OCI-LY1 (cell line): ENCODE data around the gene TAF9.

Experiments
- H2AFZ ChIP-seq: fragments of 200-600 bp; sonication (generic), shearing (Covaris generic); 2 replicates; pipeline ENCODE4 v1.6.0; 2014; ENCODE audit warnings: antibody characterized with exemption, mild to moderate bottlenecking, low read length
- H3F3A ChIP-seq: fragments of 200-600 bp; sonication (generic), shearing (Covaris generic); 2 replicates; pipeline ENCODE4 v1.6.0; 2014; ENCODE audit warnings: mild to moderate bottlenecking, antibody characterized with exemption, low read length, moderate library complexity; ENCODE audit not compliant: insufficient read depth
- H3K27ac ChIP-seq: fragments of 200-600 bp; sonication (generic); 2 replicates; pipeline ENCODE4 v1.5.1; 2014; ENCODE audit warnings: low read length, mixed run types, mild to moderate bottlenecking, low read depth; ENCODE audit not compliant: poor library complexity, severe bottlenecking
- H3K27me3 ChIP-seq: fragments of 200-600 bp; sonication (generic); 2 replicates; pipeline ENCODE4 v1.6.0; 2014; ENCODE audit warnings: antibody characterized with exemption, mild to moderate bottlenecking, low read length, moderate library complexity; ENCODE audit not compliant: insufficient read depth
- H3K36me3 ChIP-seq: fragments of 200-600 bp; sonication (generic); 2 replicates; pipeline ENCODE4 v1.6.1; 2014; ENCODE audit warnings: mild to moderate bottlenecking, antibody characterized with exemption, low read length, moderate library complexity, mixed read lengths; ENCODE audit not compliant: insufficient read depth
- H3K4me1 ChIP-seq: fragments of 200-600 bp; sonication (generic); 2 replicates; pipeline ENCODE4 v1.5.1; 2014; ENCODE audit warnings: mild to moderate bottlenecking, low read length, moderate library complexity; ENCODE audit not compliant: insufficient read depth, severe bottlenecking
- H3K4me2 ChIP-seq: fragments of 200-600 bp; sonication (generic), shearing (Covaris generic); 2 replicates; pipeline ENCODE4 v1.6.1; 2014; ENCODE audit warnings: low read length
- H3K4me3 ChIP-seq: fragments of 200-600 bp; sonication (generic); 2 replicates; pipeline ENCODE4 v1.5.1; 2014; ENCODE audit warnings: low read length, low read depth, mild to moderate bottlenecking, mixed read lengths; ENCODE audit not compliant: poor library complexity, severe bottlenecking
- H3K79me2 ChIP-seq: fragments of 200-600 bp; shearing (Covaris generic); 2 replicates; pipeline ENCODE4 v1.6.1; 2016; ENCODE audit warnings: mixed run types, low read length, mixed read lengths; ENCODE audit not compliant: insufficient read depth
- H3K9ac ChIP-seq: fragments of 200-600 bp; sonication (generic), shearing (Covaris generic); 2 replicates; pipeline ENCODE4 v1.6.1; 2014; ENCODE audit warnings: mild to moderate bottlenecking, low read length, mixed read lengths
- H3K9me2 ChIP-seq: fragments of 200-600 bp; sonication (generic), shearing (Covaris generic); 2 replicates; pipeline ENCODE4 v1.6.1; 2014; ENCODE audit warnings: low read depth, mild to moderate bottlenecking, low read length, mixed read lengths
- H3K9me3 ChIP-seq: fragments of 200-600 bp; shearing (Covaris generic); 2 replicates; pipeline ENCODE4 v1.6.1; 2014; ENCODE audit warnings: low read length, mixed read lengths
- H4K20me1 ChIP-seq: fragments of 200-600 bp; sonication (generic), shearing (Covaris generic); 2 replicates; pipeline ENCODE4 v1.6.0; 2016; ENCODE audit warnings: mild to moderate bottlenecking, low read length; ENCODE audit not compliant: insufficient read depth
- CTCF ChIP-seq: fragments of 200-600 bp; sonication (generic), shearing (Covaris generic); IDR thresholded peaks from 2 replicates; pipeline ENCODE4 v1.5.1; 2017; ENCODE audit warnings: mild to moderate bottlenecking, antibody characterized with exemption, low read length, moderate library complexity, mixed read lengths
- EZH2 ChIP-seq: fragments of 200-600 bp; sonication (generic), shearing (Covaris generic); IDR thresholded peaks from 2 replicates; pipeline ENCODE4 v1.8.0; 2017; ENCODE audit warnings: borderline replicate concordance, mixed run types, mild to moderate bottlenecking, antibody characterized with exemption, low read length, moderate library complexity, mixed read lengths

TAF9 gene

GRCh38 chr5:69367697-69368279 is 1.5 kb downstream of the TAF9 start:
- H3K9ac ChIP-seq: peak overlapping the region; percentile 94
- H3K9me2 ChIP-seq: no peaks in the 10 kb centered on the region
- H3K36me3 ChIP-seq: peaks cover 41% of the 10 kb centered on the region
- no peak overlapping the region for H2AFZ ChIP-seq
- no peaks in the 10 kb centered on the region for H3F3A ChIP-seq
- no peaks in the 10 kb centered on the region for H3K9me3 ChIP-seq
- peaks cover 49% of the 10 kb centered on the region for H3K4me1 ChIP-seq
- H4K20me1 ChIP-seq: no peaks in the 10 kb centered on the region
- peak overlapping the region; percentile 100 for H3K4me2 ChIP-seq
- H3K27me3 ChIP-seq: no peaks in the 10 kb centered on the region
- peak overlapping the region; percentile 77 for H3K27ac ChIP-seq
- peaks cover 73% of the 10 kb centered on the region for H3K79me2 ChIP-seq
- TF ChIP-seq CTCF: peak; percentile 45
- TF ChIP-seq EZH2: no peak
- H3K4me3 ChIP-seq: peak overlapping the region; percentile 91

GRCh38 chr5:69364850-69365249 is 4.5 kb downstream of the TAF9 start:
- Histone ChIP-seq H3K9ac (no peak overlapping the region), H3K79me2 (peaks cover 53% of the 10 kb centered on the region), H3K36me3 (peaks cover 54% of the 10 kb centered on the region), H3K4me1 (peaks cover 26% of the 10 kb centered on the region), H3K9me3 (no peaks in the 10 kb centered on the region), H3K4me2 (no peak overlapping the region), H3K27ac (no peak overlapping the region), H3F3A (no peaks in the 10 kb centered on the region), H2AFZ (no peak overlapping the region), H3K27me3 (no peaks in the 10 kb centered on the region), H3K4me3 (no peak overlapping the region), H3K9me2 (no peaks in the 10 kb centered on the region), H4K20me1 (no peaks in the 10 kb centered on the region)
- TF ChIP-seq CTCF: no peak

- H4K20me1 ChIP-seq: no peaks in the 10 kb centered on the region
- H3K9me3 ChIP-seq: no peaks in the 10 kb centered on the region
- H3K4me1 ChIP-seq: peaks cover 26% of the 10 kb centered on the region
- no peak overlapping the region for H2AFZ ChIP-seq
- H3K36me3 ChIP-seq: peaks cover 58% of the 10 kb centered on the region
- no peaks in the 10 kb centered on the region for H3K27me3 ChIP-seq
- H3K9ac ChIP-seq: no peak overlapping the region
- H3F3A ChIP-seq: no peaks in the 10 kb centered on the region
- no peak overlapping the region for H3K4me2 ChIP-seq
- no peaks in the 10 kb centered on the region for H3K9me2 ChIP-seq
- TF ChIP-seq EZH2 (no peak), CTCF (peak; percentile 44; the same call in 1 of the 2 replicates)
- no peak overlapping the region for H3K27ac ChIP-seq
- H3K4me3 ChIP-seq: no peak overlapping the region
- H3K79me2 ChIP-seq: peaks cover 57% of the 10 kb centered on the region
Measured at GRCh38 chr5:69364414-69364813, 4.9 kb downstream of the TAF9 start.
